Neutrophil (primary cell): Measurements from ENCODE around the gene HOXD1.

Experiments used
- H3K27ac ChIP-seq: fragments of 200-600 bp; sonication (generic); 2 replicates; pipeline ENCODE4 v1.5.1; 2016; ENCODE audit warnings: mild to moderate bottlenecking, moderate library complexity
- H3K27me3 ChIP-seq: fragments of 200-600 bp; sonication (generic); 2 replicates; pipeline ENCODE4 v1.6.0; 2016; ENCODE audit warnings: mild to moderate bottlenecking
- H3K36me3 ChIP-seq: fragments of 200-600 bp; sonication (generic); 2 replicates; pipeline ENCODE4 v1.5.1; 2017
- H3K4me1 ChIP-seq, 2 experiments: fragments of 200-600 bp in 1 of 2; sonication (generic) in 1 of 2; 1 replicate in 1 of 2; 2 replicates in 1 of 2; pipeline versions ENCODE4 v1.5.1 to v1.6.1; 2013 to 2016; ENCODE audit warnings: low read depth in 1 of 2, low read length in 1 of 2, mild to moderate bottlenecking in 1 of 2, moderate library complexity in 1 of 2; ENCODE audit not compliant: control insufficient read depth in 1 of 2, insufficient read depth in 1 of 2
- H3K4me3 ChIP-seq, 2 experiments: fragments of 200-600 bp in 1 of 2; sonication (generic) in 1 of 2; 1 replicate in 1 of 2; 2 replicates in 1 of 2; pipeline ENCODE4 v1.5.1; 2013 to 2016; ENCODE audit warnings: low read depth in 1 of 2, low read length in 1 of 2, mild to moderate bottlenecking in 1 of 2, moderate library complexity in 1 of 2
- H3K9me3 ChIP-seq: fragments of 200-600 bp; sonication (generic); 2 replicates; pipeline ENCODE4 v1.5.1; 2016
- TF ChIP-seq, protein P1 (sequence below): fragments of 200-600 bp; sonication (generic); IDR thresholded peaks from 2 replicates; pipeline ENCODE4 v1.5.1; 2016; ENCODE audit warnings: antibody characterized with exemption

The HOXD1 gene

GRCh38 chr2:176172895-176173566 lies 15.4 kb upstream of the HOXD1 start:
- no peak overlapping the region for H3K27ac ChIP-seq
- H3K4me3 ChIP-seq = no peak overlapping the region
- H3K36me3 ChIP-seq = no peaks in the 10 kb centered on the region
- peaks cover 100% of the 10 kb centered on the region for H3K27me3 ChIP-seq
- no peaks in the 10 kb centered on the region for H3K4me1 ChIP-seq
- no peaks in the 10 kb centered on the region for H3K9me3 ChIP-seq
- TF ChIP-seq, protein P1, sequence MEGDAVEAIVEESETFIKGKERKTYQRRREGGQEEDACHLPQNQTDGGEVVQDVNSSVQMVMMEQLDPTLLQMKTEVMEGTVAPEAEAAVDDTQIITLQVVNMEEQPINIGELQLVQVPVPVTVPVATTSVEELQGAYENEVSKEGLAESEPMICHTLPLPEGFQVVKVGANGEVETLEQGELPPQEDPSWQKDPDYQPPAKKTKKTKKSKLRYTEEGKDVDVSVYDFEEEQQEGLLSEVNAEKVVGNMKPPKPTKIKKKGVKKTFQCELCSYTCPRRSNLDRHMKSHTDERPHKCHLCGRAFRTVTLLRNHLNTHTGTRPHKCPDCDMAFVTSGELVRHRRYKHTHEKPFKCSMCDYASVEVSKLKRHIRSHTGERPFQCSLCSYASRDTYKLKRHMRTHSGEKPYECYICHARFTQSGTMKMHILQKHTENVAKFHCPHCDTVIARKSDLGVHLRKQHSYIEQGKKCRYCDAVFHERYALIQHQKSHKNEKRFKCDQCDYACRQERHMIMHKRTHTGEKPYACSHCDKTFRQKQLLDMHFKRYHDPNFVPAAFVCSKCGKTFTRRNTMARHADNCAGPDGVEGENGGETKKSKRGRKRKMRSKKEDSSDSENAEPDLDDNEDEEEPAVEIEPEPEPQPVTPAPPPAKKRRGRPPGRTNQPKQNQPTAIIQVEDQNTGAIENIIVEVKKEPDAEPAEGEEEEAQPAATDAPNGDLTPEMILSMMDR = no peak

DNA sequence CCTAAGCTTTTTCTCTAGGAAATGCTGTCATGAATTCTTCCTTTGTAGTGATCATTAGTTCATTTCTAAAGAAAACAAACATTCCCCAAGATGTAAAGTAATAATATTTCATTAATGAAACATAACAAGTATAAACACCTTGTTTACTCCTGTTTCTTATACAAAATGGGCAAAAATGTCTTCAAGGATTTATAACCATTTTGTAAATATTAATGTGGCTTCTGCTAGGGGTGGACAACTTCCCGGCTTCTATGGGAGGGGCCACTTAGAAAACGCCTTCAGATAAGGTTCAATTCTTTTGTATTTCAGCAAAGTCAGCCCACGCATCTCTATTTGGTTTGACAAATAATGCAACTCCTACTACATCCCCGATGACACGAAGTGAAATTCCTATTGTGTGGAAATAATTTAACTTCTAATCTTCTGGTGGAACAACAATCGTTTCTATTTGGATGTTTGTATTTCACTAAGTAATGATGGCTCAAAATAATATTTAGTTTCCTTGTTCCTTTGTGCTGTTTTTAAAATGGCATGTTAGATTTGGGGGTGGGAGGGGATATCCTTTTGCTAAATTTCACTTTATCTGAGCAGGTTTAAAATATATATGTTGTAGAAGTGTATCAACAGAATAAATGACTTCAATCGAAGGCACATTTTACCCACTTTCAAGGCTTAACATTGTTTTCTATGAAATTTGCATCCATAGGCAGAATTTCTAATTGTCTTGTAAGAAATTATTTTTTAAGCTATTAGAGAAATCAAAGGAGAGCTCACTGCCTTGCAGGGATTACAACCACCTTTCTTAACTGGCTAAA lies 14.7 kb upstream of the HOXD1 start:
- Histone ChIP-seq H3K36me3 (no peaks in the 10 kb centered on the region), H3K4me3 (no peak overlapping the region), H3K27ac (no peak overlapping the region), H3K4me1 (no peaks in the 10 kb centered on the region), H3K27me3 (peaks cover 100% of the 10 kb centered on the region), H3K9me3 (no peaks in the 10 kb centered on the region)
- TF ChIP-seq, protein P1 = no peak

DNA sequence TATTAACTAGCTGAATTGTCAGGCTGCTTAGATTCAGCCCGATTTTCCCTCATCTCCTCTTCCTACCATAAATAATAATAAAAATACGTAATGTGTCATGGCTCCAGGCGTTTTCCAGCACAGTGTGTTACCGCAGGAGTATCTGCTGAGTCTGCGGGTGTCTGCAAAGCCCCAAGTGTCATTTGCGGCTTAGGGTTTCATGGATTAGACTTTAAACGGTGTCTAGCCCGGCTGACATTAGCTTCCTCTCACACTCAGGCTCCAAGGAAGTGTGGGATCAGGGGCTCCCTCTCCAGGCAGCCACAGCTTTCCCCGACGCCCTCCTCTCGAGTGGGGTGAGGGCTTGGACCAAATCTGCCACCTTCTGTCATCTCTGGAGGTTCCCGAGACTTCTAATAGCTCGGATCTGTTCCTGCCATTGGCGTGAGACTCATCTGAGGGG lies 14.1 kb upstream of the HOXD1 start:
- Histone ChIP-seq H3K27me3 (peaks cover 100% of the 10 kb centered on the region), H3K9me3 (no peaks in the 10 kb centered on the region), H3K27ac (no peak overlapping the region), H3K36me3 (no peaks in the 10 kb centered on the region), H3K4me3 (no peak overlapping the region), H3K4me1 (no peaks in the 10 kb centered on the region)
- TF ChIP-seq, protein P1 = no peak

DNA sequence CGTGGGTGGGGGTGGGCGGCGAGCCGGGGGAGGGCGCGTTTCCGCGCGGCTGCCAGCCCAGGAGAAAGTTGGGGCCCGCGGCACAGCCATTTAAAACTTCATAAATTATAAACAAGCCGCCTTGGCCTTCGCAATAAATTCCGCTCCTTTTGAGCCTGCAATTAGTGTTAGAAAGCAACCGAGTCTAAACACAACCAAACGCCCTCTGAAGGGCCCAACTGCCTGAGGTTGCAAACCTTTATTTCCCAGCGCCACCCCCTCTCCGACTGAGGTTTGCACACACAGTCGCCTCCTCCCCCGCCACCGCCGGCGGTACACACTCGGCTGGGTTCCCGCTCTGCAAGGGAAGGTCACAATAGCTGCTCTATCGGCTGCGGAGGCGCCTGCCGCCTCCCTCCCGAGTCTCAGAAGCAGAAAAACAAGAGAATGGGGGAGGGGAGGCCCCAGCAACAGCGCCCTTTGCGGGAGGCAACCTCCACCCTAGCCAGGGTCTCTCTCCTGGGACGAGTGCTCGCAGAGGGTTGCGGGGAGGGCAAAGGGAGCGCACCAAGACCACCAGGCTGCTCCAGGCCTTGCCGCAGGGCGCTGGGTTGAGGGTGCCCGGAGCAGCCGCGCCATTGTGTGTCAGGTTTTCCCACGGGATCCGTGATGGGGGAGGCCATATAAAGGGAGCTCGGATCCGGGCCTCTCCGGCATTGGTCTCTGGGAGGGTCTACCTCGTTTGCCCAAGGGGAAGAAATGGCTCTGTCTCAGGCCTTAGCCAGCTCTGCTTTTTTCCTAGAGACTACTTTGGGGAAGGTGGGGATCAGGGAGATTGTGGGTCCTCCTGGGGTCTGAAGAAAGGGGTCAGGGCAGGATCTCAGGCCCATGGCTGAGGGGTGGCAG lies 13.4 kb upstream of the HOXD1 start:
- no peaks in the 10 kb centered on the region for H3K9me3 ChIP-seq
- no peak overlapping the region for H3K27ac ChIP-seq
- H3K36me3 ChIP-seq = no peaks in the 10 kb centered on the region
- no peaks in the 10 kb centered on the region for H3K4me1 ChIP-seq
- peaks cover 100% of the 10 kb centered on the region for H3K27me3 ChIP-seq
- no peak overlapping the region for H3K4me3 ChIP-seq
- TF ChIP-seq, protein P1 = no peak
